GM12878 (cell line): ENCODE data around the gene NRK. TPM values are rescaled to one million over a fixed set of nuclear protein-coding genes. Genes with fewer than 3 reads are reported as not detected.

Source experiments
- ATAC-seq: fragments of 200-7000 bp; cut with Tn5 transposase; 3 replicates; pipeline ENCODE4 v1.9.1; 2020; ENCODE audit warnings: mild to moderate bottlenecking, moderate library complexity
- BruUV-seq: library from RNA; stranded (reverse); fragments of 400-500 nt; replicated peaks from 2 replicates; lab custom pipeline; 2021; lab: Mats Ljungman, UMichigan
- CTCF ChIA-PET: fragments of 300-600 bp; sonication (Branson Sonifier 250); formaldehyde crosslinking; extraction: SDS; loops from one replicate; lab custom pipeline; 2021; ENCODE audit warnings: inconsistent platforms; lab: Yijun Ruan, JAX
- POLR2A ChIA-PET: fragments of 350-600 bp; formaldehyde crosslinking; extraction: SDS; loops from one replicate; lab custom pipeline; 2021; ENCODE audit warnings: inconsistent platforms; lab: Charles Lee
- RAD21 ChIA-PET: fragments of 300-600 bp; sonication (Branson Sonifier 250); formaldehyde crosslinking; loops from one replicate; lab custom pipeline; 2023; ENCODE audit warnings: antibody characterized with exemption; ENCODE audit not compliant: unreplicated experiment; lab: Charles Lee
- SMC1A ChIA-PET: fragments of 300-600 bp; sonication (Branson Sonifier 250); formaldehyde crosslinking; loops from one replicate; lab custom pipeline; 2023; ENCODE audit not compliant: unreplicated experiment, uncharacterized antibody; lab: Charles Lee
- DNase-seq: peaks from one replicate; pipeline ENCODE4 v3.0.0-alpha.2; 2011; ENCODE audit warnings: low read depth, low spot score
- FAIRE-seq: peaks from 3 replicates; lab custom pipeline; 2011; peaks lifted over from hg19 to GRCh38; lab: Jason Lieb, UNC
- H2AFZ ChIP-seq: 2 replicates; pipeline ENCODE4 v1.6.0; 2011; ENCODE audit warnings: low read depth, low read length, control low read depth; ENCODE audit not compliant: control insufficient read depth
- H3K27ac ChIP-seq: 2 replicates; pipeline ENCODE4 v1.5.1; 2011; ENCODE audit warnings: control low read depth; ENCODE audit not compliant: control insufficient read depth, insufficient read depth
- H3K27me3 ChIP-seq, 2 experiments: replicated peaks in 1 of 2; 2 replicates each; pipeline versions ENCODE4 v1.6.0 to v1.6.1; 2011; ENCODE audit warnings: low read length in 1 of 2; ENCODE audit not compliant: control insufficient read depth in 2 of 2, insufficient read depth in 2 of 2
- H3K36me3 ChIP-seq, 2 experiments: 2 replicates each; pipeline ENCODE4 v1.5.1; 2011; ENCODE audit warnings: low read length in 1 of 2; ENCODE audit not compliant: control insufficient read depth in 2 of 2, insufficient read depth in 2 of 2
- H3K4me1 ChIP-seq: 2 replicates; pipeline ENCODE4 v1.6.1; 2011; ENCODE audit warnings: mild to moderate bottlenecking, low read length, moderate library complexity, mixed read lengths; ENCODE audit not compliant: control insufficient read depth, insufficient read depth
- H3K4me2 ChIP-seq: 2 replicates; pipeline ENCODE4 v1.6.0; 2011; ENCODE audit warnings: control low read depth; ENCODE audit not compliant: control insufficient read depth, insufficient read depth
- H3K4me3 ChIP-seq: fragments of 200-600 bp; sonication (generic); 2 replicates; pipeline ENCODE4 v1.5.1; 2016
- H3K79me2 ChIP-seq: 2 replicates; pipeline ENCODE4 v1.6.0; 2011; ENCODE audit warnings: low read length; ENCODE audit not compliant: control insufficient read depth, insufficient read depth
- H3K9ac ChIP-seq: 2 replicates; pipeline ENCODE4 v1.8.0; 2011; ENCODE audit warnings: low read length, control low read depth, mixed read lengths; ENCODE audit not compliant: control insufficient read depth, insufficient read depth
- H3K9me3 ChIP-seq: replicated peaks from 3 replicates; pipeline ENCODE4 v1.5.1; 2011; ENCODE audit warnings: mild to moderate bottlenecking, low read length; ENCODE audit not compliant: control insufficient read depth, insufficient read depth
- H4K20me1 ChIP-seq: 2 replicates; pipeline ENCODE4 v1.6.0; 2011; ENCODE audit not compliant: control insufficient read depth, insufficient read depth
- ATF7 ChIP-seq: fragments of 450-650 bp; IDR thresholded peaks from 2 replicates; pipeline ENCODE4 v1.6.1; 2016; ENCODE audit warnings: low read depth, mild to moderate bottlenecking
- BCL3 ChIP-seq: IDR thresholded peaks from 2 replicates; pipeline ENCODE4 v1.6.1; 2011; ENCODE audit warnings: borderline replicate concordance, low read depth, mild to moderate bottlenecking, moderate library complexity, low read length; ENCODE audit not compliant: insufficient read depth, poor library complexity, severe bottlenecking
- CBX5 ChIP-seq: sonication (generic); IDR thresholded peaks from 2 replicates; pipeline ENCODE4 v1.6.1; 2016; ENCODE audit warnings: low read depth, moderate library complexity, mild to moderate bottlenecking, inconsistent platforms
- CTCF ChIP-seq, 3 experiments: IDR thresholded peaks in 2 of 3; conservative IDR thresholded peaks in 1 of 3; 2 replicates each; pipeline ENCODE4 v1.5.1; 2011; ENCODE audit warnings: low read depth in 3 of 3, low read length in 3 of 3, mild to moderate bottlenecking in 3 of 3, control low read depth in 2 of 3, moderate library complexity in 2 of 3, inconsistent platforms in 1 of 3, mixed read lengths in 1 of 3; ENCODE audit not compliant: control insufficient read depth in 2 of 3, insufficient read depth in 1 of 3; ENCODE audit errors: extremely low read depth in 1 of 3
- FOXM1 ChIP-seq: IDR thresholded peaks from 2 replicates; pipeline ENCODE4 v1.6.1; 2012; ENCODE audit warnings: low read depth, mild to moderate bottlenecking, inconsistent platforms, low read length, moderate library complexity
- HDAC6 ChIP-seq: fragments of 200-600 bp; sonication (generic); IDR thresholded peaks from one replicate; pipeline ENCODE4 v1.8.0; 2017; ENCODE audit warnings: antibody characterized with exemption; ENCODE audit not compliant: unreplicated experiment
- IRF4 ChIP-seq: IDR thresholded peaks from 2 replicates; pipeline ENCODE4 v1.6.1; 2011; ENCODE audit warnings: low read depth, low read length
- JUNB ChIP-seq: IDR thresholded peaks from 2 replicates; pipeline ENCODE4 v1.6.1; 2016; ENCODE audit warnings: antibody characterized with exemption, mild to moderate bottlenecking
- KAT2A ChIP-seq: conservative IDR thresholded peaks from 2 replicates; pipeline ENCODE4 v1.6.1; 2011; ENCODE audit warnings: low read depth, low read length; ENCODE audit not compliant: control insufficient read depth
- NR2C2 ChIP-seq: IDR thresholded peaks from 2 replicates; pipeline ENCODE4 v1.6.1; 2011; ENCODE audit warnings: borderline replicate concordance, low read depth; ENCODE audit not compliant: control insufficient read depth, insufficient read length
- PAX8 ChIP-seq: fragments of 450-650 bp; IDR thresholded peaks from 2 replicates; pipeline ENCODE4 v1.6.1; 2017; ENCODE audit warnings: mild to moderate bottlenecking, moderate library complexity
- SMAD1 ChIP-seq: fragments of 450-650 bp; IDR thresholded peaks from 2 replicates; pipeline ENCODE4 v1.6.1; 2018; ENCODE audit warnings: mild to moderate bottlenecking, low read depth; ENCODE audit not compliant: partially characterized antibody
- SUPT20H ChIP-seq: IDR thresholded peaks from 2 replicates; pipeline ENCODE4 v1.6.1; 2011; ENCODE audit warnings: low read depth, mild to moderate bottlenecking, low read length, moderate library complexity, borderline replicate concordance; ENCODE audit not compliant: control insufficient read depth
- SUZ12 ChIP-seq: fragments of 200-600 bp; sonication (generic); IDR thresholded peaks from one replicate; pipeline ENCODE4 v1.6.1; 2018; ENCODE audit warnings: antibody characterized with exemption, mild to moderate bottlenecking; ENCODE audit not compliant: unreplicated experiment
- WRNIP1 ChIP-seq: IDR thresholded peaks from 2 replicates; pipeline ENCODE4 v1.6.1; 2011; ENCODE audit warnings: low read depth, low read length, improper control_type of control experiment, borderline replicate concordance
- YBX1 ChIP-seq: fragments of 450-650 bp; IDR thresholded peaks from 2 replicates; pipeline ENCODE4 v1.6.1; 2016; ENCODE audit warnings: antibody characterized with exemption
- WGBS: methylation state at CpG from one replicate; pipeline ENCODE4 v1.1.6; 2016; ENCODE audit warnings: low lambda C conversion rate; ENCODE audit not compliant: insufficient replicate concordance, insufficient coverage; ENCODE audit errors: missing lambda C conversion rate; 5-methylcytosine and 5-hydroxymethylcytosine counted together
- in situ Hi-C: fragments of 300-500 bp; cut with MboI; formaldehyde crosslinking; loops from 9 replicates; pipeline ENCODE4 v1.14.3; 2018; ENCODE audit warnings: mixed read lengths
- intact Hi-C: fragments of 100-400 bp; cut with micrococcal nuclease; formaldehyde crosslinking; loops from one replicate; pipeline ENCODE4 v1.14.2; 2022; ENCODE audit not compliant: unreplicated experiment
- polyA plus RNA-seq, 11 experiments: library from polyadenylated mRNA; depleted of rRNA in 4 of 11; unstranded in 6 of 11; stranded (reverse) in 5 of 11; fragments of >200 nt; fragmentation: Nextera tagmentation in 4 of 11; fragmentation: Illumina TruSeq in 1 of 11; extraction: Ambion mirVana in 4 of 11; extraction: Trizol in 1 of 11; gene quantifications; 1 replicate in 1 of 11; 2 replicates in 10 of 11; pipeline versions ENCODE4 v1.2.1 to v1.2.3, GENCODE V29; 2011 to 2016; ENCODE audit warnings: inconsistent platforms in 2 of 11, missing spikeins in 2 of 11, low read depth in 1 of 11
- total RNA-seq, 4 experiments: library from RNA; depleted of rRNA in 3 of 4; stranded (reverse); fragments of >200 nt in 3 of 4; fragmentation: Illumina TruSeq in 1 of 4; extraction: Trizol in 1 of 4; gene quantifications; 2 replicates each; pipeline versions ENCODE4 v1.2.1 to v1.2.3, GENCODE V29; 2013 to 2021
- TF ChIP-seq, protein P1 (sequence below): fragments of 450-650 bp; IDR thresholded peaks from 2 replicates; pipeline ENCODE4 v1.6.1; 2017; ENCODE audit warnings: mild to moderate bottlenecking, moderate library complexity

Gene NRK
- total and polyA plus RNA-seq, 10 of the 15 experiments (the other 5 are each of a cell fraction or from before 2014, with no cell fraction given): 0.15 TPM; not detected in 9

DNA sequence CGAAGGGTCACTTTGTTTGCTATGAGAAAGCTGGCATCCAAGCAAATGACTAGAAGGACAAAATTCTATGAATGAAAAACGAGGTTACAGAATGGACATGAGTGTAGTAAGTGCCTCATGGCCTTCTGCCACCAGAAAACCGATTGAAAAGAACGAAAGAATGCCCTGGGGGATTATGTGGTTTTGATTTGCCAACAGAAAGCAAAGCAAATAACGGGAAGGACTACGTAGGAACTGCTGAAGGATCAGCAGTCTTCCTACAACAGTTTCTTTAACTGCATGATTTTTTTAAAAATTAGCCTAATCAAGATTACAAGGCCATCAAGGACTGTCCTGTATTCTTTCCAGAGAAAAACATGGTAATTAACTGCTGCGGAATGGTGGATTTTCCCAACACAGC, 50.6 kb downstream of the NRK start (continued):
- TF ChIP-seq, protein P1, sequence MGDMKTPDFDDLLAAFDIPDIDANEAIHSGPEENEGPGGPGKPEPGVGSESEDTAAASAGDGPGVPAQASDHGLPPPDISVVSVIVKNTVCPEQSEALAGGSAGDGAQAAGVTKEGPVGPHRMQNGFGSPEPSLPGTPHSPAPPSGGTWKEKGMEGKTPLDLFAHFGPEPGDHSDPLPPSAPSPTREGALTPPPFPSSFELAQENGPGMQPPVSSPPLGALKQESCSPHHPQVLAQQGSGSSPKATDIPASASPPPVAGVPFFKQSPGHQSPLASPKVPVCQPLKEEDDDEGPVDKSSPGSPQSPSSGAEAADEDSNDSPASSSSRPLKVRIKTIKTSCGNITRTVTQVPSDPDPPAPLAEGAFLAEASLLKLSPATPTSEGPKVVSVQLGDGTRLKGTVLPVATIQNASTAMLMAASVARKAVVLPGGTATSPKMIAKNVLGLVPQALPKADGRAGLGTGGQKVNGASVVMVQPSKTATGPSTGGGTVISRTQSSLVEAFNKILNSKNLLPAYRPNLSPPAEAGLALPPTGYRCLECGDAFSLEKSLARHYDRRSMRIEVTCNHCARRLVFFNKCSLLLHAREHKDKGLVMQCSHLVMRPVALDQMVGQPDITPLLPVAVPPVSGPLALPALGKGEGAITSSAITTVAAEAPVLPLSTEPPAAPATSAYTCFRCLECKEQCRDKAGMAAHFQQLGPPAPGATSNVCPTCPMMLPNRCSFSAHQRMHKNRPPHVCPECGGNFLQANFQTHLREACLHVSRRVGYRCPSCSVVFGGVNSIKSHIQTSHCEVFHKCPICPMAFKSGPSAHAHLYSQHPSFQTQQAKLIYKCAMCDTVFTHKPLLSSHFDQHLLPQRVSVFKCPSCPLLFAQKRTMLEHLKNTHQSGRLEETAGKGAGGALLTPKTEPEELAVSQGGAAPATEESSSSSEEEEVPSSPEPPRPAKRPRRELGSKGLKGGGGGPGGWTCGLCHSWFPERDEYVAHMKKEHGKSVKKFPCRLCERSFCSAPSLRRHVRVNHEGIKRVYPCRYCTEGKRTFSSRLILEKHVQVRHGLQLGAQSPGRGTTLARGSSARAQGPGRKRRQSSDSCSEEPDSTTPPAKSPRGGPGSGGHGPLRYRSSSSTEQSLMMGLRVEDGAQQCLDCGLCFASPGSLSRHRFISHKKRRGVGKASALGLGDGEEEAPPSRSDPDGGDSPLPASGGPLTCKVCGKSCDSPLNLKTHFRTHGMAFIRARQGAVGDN: no peak
- no peak for TF ChIP-seq WRNIP1
- no peak for TF ChIP-seq HDAC6
- TF ChIP-seq, all 136 proteins: peak for 0

DNA sequence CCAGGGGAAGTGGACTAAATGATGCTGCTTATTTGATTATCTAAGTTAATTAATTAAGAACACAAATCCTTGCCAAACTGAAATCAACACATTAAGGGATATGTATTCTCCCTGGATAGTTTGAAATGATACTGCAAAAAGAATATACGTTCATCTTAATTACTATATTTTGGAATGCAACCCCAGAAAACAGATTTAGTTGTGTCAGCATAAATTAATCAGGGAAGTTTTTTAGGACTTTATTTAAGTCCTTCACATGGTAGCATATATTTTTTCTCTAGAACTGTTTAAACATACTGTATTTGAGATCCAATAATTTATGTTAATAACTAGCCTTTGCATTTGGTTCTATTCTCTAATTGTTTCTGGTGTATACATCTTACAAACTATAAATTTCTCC, 52.5 kb downstream of the NRK start:
- no TSS peak for BruUV-seq
- ChIA-PET RAD21 (no interaction called here), SMC1A (no interaction called here), POLR2A (no interaction called here), CTCF (no interaction called here)
- intact Hi-C loops: loop anchor here (5.0 kb wide), 1 partner anchor 523 kb away; no protein-coding TSS in a partner anchor
- no peak for ATAC-seq
- Histone ChIP-seq H2AFZ (no peak overlapping the region), H3K4me1 (no peaks in the 10 kb centered on the region), H3K36me3 (no peaks in the 10 kb centered on the region), H3K9me3 (no peaks in the 10 kb centered on the region), H3K27ac (no peak overlapping the region), H3K79me2 (no peaks in the 10 kb centered on the region), H3K27me3 (no peaks in the 10 kb centered on the region), H3K4me3 (no peak overlapping the region), H3K9ac (no peak overlapping the region), H4K20me1 (no peaks in the 10 kb centered on the region), H3K4me2 (no peak overlapping the region)
- no peak for DNase-seq
- FAIRE-seq: no peak
- in situ Hi-C loops: no loop called here
- 82% methylated on average over 1 of the region's 1 CpG for WGBS
- TF ChIP-seq CTCF (IDR thresholded peaks at IDR 0.05 in 2 of 3, conservative IDR thresholded peaks at IDR 0.05 in 1 of 3; ENCODE audit: control insufficient read depth in 2 of 3, extremely low read depth in 1 of 3, insufficient read depth in 1 of 3, low read depth in 3 of 3, low read length in 3 of 3): no peak
- no peak for TF ChIP-seq KAT2A
- TF ChIP-seq PAX8: no peak
- TF ChIP-seq SMAD1: no peak
- TF ChIP-seq YBX1: no peak
- TF ChIP-seq CBX5: no peak
- no peak for TF ChIP-seq ATF7
- TF ChIP-seq BCL3: no peak
- TF ChIP-seq NR2C2: no peak
- no peak for TF ChIP-seq SUZ12
- no peak for TF ChIP-seq FOXM1
- TF ChIP-seq SUPT20H: no peak
- no peak for TF ChIP-seq IRF4
- no peak for TF ChIP-seq JUNB
